Measurements from ENCODE around the gene BCL2L15. TPM values are rescaled to one million over a fixed set of nuclear protein-coding genes. Genes with fewer than 3 reads are reported as not detected.

The BCL2L15 gene
- 0.41 TPM for total RNA-seq

DNA sequence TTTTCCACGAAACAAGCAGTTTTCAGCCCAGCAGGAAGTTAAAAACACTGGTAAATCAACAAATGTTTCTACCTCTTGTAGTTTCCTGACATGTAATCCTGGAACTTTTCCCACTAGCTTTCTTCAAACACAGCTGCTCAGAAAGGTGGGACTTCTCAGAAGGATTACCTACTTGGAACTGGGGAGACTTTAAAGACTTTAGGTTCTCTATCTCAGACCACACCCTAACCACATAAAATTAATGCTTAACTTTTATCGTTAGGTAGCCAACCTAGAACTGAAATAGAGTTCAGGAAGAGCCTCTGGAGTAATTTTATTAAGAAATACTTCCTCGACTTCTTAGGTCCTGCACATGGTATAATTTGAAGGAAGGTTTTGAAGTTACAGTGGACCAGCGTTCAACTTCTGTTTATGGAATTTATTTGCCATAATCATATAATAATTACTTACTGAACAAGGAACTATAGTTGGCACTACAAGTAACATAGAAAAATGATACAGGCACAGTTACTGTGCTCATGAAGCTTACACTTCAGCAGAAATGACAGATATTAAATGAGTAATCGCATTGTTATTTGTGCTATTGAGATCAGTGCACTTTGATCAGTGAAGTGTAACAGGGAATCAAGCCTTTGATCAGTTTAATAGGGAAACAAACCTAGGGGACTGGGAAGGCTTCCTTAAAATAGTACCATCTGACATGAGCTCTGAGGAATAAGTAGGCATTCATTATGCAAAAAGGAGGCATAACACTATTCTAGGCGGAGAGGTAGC is at the start of gene BCL2L15:
Gene BCL2L15, minus strand, starts transcription at position 180 of the 774 bp plus-strand sequence. CDS start 206 bp downstream, outside the sequence.
- DNase-seq, result no peak

DNA sequence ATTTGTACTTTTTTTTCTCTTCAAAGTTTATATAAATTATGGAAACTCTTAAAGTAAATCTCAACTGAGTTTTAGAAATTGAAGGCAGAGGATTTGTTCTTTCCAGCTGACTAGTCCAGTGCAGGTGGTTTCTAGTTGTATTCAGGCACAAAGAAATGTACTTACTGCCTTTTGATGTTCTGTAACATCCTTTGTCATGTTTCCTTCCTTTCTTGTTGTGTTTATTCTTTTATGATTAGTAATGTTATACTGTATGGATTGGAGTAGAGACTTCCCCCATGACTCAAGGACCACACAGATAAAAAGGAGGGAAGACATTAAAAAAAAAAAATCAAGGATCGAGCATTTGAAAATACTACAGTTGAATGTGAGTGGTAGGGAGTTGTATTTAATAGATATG is 49.8 kb upstream of the BCL2L15 start:
- DNase-seq, result no peak

DNA sequence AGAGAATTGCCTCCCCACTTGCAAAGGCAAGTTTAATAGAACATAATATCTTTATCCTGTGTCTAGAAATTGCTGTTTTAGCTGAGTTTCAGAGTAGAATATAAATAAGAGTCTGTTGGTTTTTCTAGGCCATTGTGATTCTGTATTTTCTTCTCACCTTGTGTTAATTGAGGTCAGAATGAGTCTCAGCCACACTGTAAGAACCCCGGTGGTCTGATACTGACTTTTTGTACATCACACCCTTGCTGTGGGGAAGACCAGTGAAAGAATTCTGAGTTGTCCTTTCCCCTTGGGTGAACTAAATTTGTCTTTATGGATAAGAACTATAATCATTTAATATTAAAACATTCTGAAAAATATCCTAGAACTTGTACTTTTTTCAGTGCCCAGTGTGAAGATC is 48.6 kb upstream of the BCL2L15 start:
- no peak for DNase-seq

DNA sequence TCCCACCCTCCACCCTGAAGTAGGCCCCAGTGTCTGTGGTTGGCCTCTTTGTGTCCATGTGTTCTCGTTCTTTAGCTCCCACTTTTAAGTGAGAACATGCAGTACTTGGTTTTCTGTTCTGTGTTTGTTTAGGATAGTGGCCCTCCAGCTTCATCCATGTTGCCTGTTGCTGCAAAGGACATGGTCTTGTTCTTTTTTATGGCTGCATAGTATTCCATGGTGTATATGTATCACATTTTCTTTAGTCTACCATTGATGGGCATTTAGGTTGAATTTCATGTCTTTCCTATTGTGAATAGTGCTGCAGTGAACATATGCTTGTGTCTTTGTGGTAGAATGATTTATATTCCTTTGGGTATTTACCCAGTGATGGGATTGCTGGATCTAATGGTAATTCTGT is 47.8 kb upstream of the BCL2L15 start:
- no peak for DNase-seq

DNA sequence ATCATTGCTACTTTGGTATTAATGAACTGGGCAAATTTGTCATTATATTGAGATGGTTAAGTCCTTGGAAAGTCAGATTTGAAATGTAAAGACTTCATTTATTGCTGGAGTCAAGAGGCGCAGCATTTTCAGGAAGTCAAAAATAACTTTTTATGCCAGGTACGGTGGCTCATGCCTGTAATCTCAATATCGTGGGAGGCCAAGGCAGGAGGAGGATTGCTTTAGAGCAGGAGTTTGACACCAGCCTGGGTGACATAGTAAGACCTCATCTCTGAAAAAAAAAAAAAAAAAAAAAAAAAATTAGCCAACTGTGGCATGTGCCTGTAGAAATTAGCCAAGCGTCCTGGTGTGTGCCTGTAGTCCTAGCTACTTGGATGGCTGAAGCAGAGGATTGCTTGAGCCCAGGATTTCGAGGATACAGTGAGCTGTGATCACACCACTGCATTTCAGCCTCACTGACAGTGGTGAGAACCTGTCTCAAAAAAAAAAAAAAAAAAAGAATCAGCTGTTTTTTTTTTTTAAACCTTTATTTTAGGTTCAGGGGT is 47.2 kb upstream of the BCL2L15 start:
- DNase-seq, result no peak

DNA sequence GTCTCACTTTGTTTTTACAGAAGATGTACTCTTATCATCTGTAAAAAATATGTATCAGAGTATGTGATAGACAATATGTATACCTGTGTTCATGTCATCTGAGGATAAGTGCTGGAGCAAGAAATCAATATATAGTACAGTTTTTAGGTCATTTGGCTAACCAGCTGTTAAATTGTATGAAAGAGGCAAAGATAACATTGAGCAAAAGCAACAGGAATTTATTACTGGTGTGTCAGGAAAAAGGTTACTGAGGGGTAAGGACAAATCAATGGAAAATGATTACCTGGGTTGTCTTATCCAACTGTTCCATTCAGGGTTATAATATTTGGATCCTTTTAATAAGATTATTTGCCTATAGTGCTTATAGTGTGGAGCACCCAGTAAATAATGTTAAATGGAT is 46.6 kb upstream of the BCL2L15 start:
- no peak for DNase-seq

DNA sequence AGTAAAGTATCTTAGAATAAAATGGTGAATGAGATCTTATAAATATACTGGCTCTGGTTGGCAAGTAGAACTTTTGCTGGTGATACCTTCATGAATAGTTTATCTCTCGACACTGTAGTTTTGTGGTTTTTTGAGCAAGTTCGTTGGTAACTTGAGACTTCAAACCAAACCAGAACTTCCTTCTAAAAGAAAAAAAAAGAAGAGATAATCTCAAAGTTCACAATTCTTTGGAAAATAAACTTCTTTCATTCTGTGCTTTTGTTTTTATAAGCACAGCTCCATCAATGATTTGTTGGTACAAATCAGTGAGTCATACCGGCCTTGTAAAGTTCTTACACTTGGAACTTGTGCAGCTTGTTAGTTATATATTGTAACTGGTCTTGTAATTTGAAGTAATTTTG is 44.1 kb upstream of the BCL2L15 start:
- DNase-seq, result no peak

DNA sequence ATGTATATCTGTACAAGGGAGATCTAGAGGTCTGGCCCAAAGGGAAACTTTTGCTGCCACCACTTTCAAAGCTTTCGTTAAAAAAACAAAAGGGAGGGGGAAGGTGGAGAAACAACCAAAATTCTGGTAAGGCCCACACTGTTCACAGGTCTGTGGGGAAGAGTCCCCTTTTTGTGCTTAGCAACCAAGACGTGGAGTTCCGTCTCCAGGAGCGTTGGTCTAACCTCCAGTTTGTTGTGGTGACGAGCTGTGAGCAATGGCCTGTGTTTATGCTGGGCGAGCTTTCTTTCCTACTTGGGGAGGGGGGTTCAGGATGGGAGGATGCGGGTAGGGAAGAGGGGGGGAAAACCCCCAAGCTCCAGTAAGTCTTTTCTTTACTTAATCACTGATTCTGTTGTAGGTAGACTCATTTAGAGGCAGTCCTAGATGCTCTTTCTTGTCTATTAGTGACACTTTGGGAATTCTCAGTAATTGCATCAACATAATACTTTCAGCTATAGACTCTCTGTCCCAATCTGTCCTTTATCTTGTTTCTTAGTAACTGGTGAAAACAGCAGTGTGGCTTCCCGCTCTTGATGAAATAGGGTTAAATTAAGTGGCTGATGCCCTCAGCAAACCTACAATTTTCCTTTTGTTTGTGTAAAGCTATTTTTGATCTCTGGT is 43.2 kb upstream of the BCL2L15 start:
- peak; percentile 69 for DNase-seq

DNA sequence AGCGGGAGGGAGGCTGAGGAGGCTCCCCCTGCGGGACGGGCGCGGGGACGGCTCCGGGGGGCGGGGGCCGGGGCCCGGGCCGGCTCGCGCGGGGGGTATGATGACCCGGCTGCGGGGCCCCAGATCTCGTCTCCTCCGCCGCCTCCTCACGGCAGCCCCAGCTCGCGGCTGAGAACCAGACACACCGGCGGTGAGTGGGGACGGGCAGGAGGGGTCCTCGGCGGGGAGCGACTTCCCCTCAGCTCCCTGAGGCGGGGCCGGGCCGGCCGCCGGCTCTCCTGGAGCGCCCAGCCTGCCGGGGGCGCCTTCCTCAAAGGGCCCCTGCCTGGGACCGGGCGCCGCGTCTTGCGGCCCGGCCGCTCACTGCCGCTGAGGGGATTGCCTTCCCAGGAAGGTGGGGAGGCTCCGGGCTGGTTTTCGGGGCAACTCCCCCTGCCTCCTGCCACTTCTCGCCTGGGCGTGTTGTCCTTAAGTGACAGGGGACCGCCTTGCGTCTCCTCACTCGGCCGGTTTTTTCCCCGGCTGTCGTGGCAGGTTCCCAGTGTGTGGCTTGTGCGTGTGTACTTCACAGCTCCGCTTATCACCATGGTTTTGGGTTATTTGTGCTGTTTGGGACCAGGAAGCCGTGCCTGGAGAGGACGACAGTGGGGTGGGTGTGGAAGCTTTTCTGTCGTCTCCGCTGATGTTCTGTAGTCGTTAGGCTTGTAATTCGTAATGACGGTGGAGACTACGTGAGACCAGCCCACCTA is 42.5 kb upstream of the BCL2L15 start:
- DNase-seq, result peak; percentile 77

DNA sequence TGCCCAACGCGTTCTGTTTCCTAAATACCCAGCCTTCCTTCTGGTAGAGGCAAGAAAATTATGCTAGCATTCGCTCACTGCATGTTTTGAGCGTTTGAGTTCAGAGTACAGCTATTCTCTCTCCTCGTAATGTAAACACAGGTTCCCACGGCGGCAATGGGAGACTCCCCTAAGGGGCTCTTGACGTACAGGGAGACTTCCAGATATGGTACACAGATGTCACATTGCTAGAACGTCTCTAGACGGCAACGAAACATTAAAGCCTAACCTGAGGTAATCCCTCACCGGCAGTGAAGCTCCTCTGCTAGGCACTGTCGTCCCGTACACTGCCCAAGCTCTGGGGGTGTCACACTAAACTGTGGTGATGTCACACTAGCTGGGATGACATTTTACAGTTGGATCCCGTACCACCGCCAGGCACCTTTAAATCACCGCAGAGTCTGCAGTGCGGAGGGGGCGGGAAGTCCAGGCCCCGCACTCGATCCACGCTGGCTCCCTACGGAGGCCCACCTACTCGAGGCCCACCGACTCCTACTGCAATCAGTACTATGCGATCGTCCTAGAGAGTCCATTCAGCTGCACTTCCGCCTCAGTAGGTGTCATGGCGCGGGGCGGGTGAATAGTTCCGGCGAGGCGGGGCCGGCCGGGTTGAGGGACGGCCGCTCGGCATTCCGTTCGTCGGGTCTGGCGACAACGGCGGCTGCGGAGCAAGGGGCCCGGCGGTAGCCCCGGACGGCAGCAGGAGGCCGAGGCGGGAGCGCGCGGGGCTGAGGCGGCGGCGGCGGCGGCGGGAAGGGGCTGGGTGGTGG is 41.8 kb upstream of the BCL2L15 start, which contains the start of gene HIPK1:
Gene HIPK1, plus strand, starts transcription at position 384 of the 809 bp plus-strand sequence.
- peak; percentile 98 for DNase-seq

DNA sequence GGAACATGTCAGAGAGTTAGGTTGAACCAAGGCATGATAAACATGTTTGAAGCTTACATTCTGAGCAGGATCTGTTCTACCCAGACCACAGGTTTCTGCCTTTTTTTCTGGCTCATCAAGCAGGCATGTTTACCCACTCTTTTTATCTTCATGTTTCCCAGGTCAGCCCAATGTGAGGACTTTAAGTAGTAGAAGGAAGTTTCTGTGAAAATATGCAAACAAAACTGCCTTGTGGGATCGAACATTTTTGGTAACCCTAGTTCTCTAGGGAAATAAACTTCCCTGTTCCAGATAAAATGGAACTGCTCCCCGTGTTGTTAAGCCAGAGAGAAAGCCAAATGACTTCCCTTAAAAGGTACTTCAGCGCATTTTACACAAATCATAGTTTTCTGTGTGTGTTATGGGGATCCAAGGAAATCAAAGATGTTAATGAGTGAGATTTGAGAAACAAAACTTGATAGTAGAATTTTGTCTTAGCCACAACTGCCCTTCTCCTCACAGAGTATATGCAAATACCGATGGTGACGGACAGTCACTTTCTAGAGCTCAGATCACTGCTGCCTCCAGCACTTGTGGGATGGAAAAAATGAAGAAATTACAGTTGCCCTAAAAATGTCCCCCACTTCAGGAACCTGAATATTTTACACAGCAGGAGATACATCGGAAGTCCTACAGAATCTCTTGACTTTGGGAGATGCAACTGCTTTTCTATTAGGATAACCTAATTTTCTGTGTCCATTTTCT is 41.0 kb upstream of the BCL2L15 start:
- DNase-seq, result no peak

DNA sequence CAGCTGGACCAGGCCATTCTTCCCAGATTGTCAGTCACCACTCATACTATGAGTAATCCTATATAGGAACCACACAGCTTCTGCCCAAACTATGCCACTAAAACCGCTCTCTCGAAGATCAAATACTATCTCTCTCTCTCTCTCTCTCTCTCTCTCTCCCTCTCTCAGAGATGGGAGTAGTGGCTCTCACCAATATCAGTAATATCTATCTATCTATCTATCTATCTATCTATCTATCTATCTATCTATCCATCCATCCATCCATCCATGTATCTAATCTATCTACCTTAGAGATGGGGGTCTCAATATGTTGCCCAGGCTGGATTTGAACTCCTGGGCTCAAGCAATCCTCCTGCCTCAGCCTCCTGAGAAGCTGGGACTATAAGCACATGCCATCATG is 37.1 kb upstream of the BCL2L15 start:
- no peak for DNase-seq

DNA sequence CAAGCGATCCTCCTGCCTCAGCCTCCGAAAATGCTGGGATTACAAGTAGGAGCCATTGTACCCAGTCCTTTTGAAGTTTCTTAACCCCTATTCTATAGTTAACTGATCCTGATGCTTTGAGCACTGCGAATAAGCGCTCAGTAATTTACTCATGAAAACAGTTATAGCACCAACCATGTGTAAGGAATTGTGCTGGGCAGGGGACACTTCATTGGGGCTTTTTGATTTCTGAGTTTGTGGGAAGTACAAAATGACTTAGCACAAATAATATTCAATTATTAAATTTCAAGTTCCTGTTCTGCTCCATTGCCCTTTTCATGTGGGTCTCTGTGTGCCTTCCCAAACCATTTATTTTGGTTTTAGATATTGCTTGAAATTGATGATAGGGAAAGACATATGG is 35.6 kb upstream of the BCL2L15 start:
- no peak for DNase-seq

DNA sequence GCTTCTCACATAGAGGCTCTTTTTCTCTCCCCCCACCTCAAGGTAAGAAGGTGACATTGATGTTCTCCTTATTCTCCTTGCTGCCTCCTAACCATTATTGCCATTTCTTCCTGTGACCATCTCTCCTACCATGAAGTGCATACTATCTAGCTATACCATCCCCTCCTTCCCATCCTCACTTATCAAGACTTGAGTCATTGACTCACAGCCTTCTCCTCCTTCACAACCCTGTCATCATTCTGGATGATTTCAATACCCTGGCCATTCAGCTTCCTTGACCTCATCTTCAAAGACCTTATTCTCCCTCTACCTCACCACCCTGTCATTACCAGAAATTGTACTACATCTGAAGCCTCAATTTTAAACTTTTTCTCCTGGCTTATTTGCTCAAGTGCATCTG is 30.9 kb upstream of the BCL2L15 start:
- DNase-seq, result no peak

DNA sequence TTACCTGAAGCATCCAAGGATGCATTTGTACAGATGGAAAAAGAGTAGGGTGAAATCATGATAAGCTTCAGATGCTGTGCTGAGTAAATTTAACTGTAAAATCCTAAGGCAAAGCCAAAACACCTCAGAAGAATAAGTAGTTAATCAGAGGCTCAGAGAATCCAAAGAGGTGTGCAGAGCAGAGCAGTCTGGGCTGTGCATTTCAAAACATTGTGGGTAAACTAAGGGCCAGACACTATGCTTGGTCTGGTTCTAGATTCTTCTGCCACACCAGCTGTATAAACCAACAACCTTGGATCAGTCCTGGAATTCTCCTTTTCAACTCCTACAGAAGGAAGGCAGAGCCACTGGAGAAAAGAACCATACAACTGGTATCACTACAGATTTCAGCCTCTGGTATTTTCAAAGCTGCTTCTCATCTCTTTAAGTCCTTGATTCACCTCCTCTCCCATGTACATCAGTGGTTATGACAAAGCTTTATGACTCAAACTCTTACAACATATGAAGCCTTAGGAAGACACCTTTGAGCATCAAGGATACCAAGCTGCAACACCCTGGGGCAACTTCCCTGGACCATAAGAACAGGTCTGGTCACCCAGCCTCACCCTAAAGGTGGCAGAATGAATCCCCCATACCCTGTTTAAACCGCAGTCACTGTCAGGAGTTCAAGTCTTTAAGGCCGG is 30.2 kb upstream of the BCL2L15 start:
- no peak for DNase-seq

DNA sequence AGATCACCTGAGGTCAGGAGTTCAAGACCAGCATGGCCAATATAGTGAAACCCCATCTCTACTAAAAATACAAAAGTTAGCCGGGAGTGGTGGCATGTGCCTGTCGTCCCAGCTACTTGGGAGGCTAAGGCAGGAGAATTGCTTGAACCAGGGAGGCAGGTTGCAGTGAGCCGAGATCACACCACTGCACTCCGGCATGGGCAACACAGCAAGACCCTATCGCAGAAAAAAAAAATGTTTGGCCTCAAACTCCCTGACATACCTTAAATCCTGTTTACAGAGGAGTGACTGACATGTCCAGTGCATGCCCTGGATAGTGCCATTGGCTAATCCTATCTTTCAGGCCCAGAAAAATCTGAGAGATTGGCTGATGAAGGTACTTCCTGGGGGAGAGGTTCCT is 29.6 kb upstream of the BCL2L15 start:
- DNase-seq, result no peak

DNA sequence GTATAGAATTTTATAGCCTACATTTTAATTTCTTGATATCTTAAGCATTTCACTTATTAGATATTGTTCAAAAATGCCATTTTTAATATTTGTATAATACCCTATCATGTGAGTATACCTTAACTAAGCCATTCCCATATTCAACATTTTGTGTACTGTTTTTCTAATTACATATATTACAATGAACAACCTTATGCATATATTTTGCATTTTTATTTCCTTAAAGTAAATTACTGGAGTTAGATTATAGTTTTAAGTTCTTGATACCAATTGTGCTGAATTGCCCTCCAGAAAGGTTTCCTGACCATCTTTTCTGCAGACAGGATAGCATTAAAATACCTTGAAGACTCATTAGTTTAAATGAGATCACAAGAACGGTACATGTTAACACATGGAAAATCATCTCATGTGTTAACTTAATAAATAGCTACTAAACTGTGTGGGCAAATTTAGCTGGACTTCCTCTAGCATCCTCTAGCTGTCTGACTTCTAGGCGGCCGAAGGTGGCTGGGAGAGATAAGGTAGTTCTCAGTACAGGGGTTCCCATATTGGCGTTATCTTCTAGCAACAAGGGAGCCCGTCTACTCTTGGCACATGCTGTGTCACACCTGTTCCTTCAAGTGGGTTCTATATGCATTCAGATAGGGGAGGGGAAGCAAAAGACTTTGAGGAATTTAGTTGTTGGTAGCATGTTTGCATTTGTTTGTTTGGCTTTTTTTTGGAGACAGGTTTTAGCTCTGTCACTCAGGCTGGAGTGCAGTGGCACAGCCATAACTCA is 26.7 kb upstream of the BCL2L15 start:
- peak; percentile 42 for DNase-seq

DNA sequence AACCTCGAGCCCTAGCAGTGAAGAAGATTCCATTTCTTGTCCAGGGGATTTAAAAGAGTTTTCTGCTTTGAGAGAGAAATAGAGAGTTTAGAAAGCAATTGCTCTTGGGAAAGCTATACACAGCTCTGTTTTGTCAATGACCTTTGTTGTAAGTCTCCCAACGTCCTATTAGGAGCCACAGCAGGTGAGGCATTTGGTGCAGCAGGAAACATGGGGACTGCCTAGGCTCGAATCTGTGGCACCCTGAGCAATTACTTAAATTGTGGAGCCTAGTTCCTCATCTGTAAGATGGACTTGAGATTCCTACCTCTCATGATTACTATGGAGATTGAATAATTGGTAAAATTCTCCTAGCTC is 25.9 kb upstream of the BCL2L15 start:
- no peak for DNase-seq

DNA sequence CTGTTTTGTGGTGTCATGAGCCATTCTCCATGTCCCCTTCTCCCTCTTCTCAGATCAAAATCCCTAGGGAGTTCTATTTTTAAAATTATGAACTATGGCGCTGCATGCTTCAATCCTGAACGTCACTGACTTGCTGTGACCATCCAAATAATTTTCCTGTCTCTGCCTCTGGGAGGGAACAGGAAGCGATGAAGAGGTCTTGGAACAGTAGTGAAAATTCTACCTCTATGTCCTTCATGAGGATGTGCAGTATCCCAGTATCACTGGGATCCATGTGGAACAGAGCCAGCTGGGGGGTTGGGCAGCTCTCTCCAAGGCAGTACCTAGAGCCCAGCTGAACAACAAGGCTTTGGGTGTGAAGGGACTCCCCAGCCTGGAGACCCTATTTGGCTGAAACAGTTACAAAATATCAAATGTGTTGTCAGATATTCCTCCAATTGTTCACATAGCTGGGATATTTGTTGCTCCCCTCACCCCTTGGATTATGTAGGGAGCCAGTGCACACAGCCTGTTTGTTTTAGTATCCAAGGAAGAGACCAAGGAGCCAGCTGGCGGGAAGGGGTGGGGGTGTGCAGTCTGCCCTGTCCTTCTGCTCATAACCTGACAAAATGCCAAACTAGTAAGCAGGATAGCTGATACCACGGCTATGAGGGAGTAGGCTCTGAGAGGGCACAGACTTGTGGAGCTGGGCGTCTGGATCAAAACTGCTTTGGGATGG is 25.4 kb upstream of the BCL2L15 start:
- DNase-seq, result peak; percentile 95

All from tongue (tissue), 2 donors.